ENCODE results near the gene OLFM1.
"Not testable (repeated sequence)": the region's sequence is repeated elsewhere in the genome, so short reads cannot be mapped to it uniquely, and the experiment has no call there.

The OLFM1 gene

GRCh38 chr9:135157856-135158563, 70.5 kb downstream of the OLFM1 start:
- TF ChIP-seq CTCF (IDR thresholded peaks at IDR 0.05; ENCODE audit: borderline replicate concordance, insufficient read depth, low read depth, low read length) = no peak
- no peak overlapping the region for H3K4me3 ChIP-seq (ENCODE audit: low read depth, low read length)

- TF ChIP-seq CTCF (IDR thresholded peaks at IDR 0.05; ENCODE audit: borderline replicate concordance, insufficient read depth, low read depth, low read length) = no peak
- H3K4me3 ChIP-seq (ENCODE audit: low read depth, low read length) = no peak overlapping the region
Observed at GRCh38 chr9:135158564-135158937, 71.1 kb downstream of the OLFM1 start.

GRCh38 chr9:135159801-135160200, 72.3 kb downstream of the OLFM1 start:
- no peak for TF ChIP-seq CTCF (IDR thresholded peaks at IDR 0.05; ENCODE audit: borderline replicate concordance, insufficient read depth, low read depth, low read length)
- no peak overlapping the region for H3K4me3 ChIP-seq (ENCODE audit: low read depth, low read length)

- no peak overlapping the region for H3K4me3 ChIP-seq (ENCODE audit: low read depth, low read length)
- TF ChIP-seq CTCF (IDR thresholded peaks at IDR 0.05; ENCODE audit: borderline replicate concordance, insufficient read depth, low read depth, low read length) = no peak
Observed at GRCh38 chr9:135160862-135161261, 73.4 kb downstream of the OLFM1 start.

GRCh38 chr9:135162599-135162998, 75.1 kb downstream of the OLFM1 start:
- not testable (repeated sequence) for H3K4me3 ChIP-seq (ENCODE audit: low read depth, low read length)

GRCh38 chr9:135163023-135163780, 75.7 kb downstream of the OLFM1 start:
- no peak overlapping the region for H3K4me3 ChIP-seq (ENCODE audit: low read depth, low read length)
- no peak for TF ChIP-seq CTCF (IDR thresholded peaks at IDR 0.05; ENCODE audit: borderline replicate concordance, insufficient read depth, low read depth, low read length)

- TF ChIP-seq CTCF (IDR thresholded peaks at IDR 0.05; ENCODE audit: borderline replicate concordance, insufficient read depth, low read depth, low read length) = no peak
- H3K4me3 ChIP-seq (ENCODE audit: low read depth, low read length) = no peak overlapping the region
Observed at GRCh38 chr9:135164036-135164435, 76.6 kb downstream of the OLFM1 start.
